Stimulated activated CD4-positive, alpha-beta T cell treated with anti-CD3 and anti-CD28 coated beads, Interleukin-15, amount 100 ng/mL, for 1 hour (primary cell): ENCODE measurements around the gene LCE7A.

Source experiments
- DNase-seq, 2 donors: peaks; one replicate each; pipeline ENCODE4 v3.0.0-alpha.2; 2020; ENCODE audit warnings: low read depth in 1 of 2, low spot score in 1 of 2

Gene LCE7A, protein sequence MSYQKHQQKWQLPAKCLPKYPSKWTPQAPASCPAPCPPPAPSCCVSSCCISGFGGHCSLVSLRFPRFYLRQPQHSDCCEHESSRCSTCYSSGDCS

DNA sequence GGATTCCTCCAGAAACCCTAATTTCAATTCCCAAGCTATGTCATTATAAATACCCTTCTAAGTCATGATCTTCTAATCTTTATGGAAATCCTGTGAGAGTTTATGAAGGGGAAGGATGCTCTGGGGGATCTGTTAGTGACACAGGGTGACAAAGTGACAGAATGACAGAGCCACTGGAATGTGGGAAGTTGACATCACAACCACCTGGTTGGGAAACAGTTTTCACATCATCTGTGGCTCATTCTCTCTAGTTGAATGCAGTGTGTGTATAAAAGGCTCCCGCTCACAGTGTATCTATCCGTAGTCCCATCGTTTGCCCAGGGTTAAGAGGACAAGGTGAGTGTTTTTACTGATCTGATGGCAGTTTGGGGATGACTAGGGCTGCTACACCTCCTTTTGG lies at the start of gene LCE7A:
LCE7A (plus strand) TSS at position 301 of the 400 bp plus-strand sequence. CDS start 702 bp downstream, outside the sequence.
- no peak for DNase-seq

DNA sequence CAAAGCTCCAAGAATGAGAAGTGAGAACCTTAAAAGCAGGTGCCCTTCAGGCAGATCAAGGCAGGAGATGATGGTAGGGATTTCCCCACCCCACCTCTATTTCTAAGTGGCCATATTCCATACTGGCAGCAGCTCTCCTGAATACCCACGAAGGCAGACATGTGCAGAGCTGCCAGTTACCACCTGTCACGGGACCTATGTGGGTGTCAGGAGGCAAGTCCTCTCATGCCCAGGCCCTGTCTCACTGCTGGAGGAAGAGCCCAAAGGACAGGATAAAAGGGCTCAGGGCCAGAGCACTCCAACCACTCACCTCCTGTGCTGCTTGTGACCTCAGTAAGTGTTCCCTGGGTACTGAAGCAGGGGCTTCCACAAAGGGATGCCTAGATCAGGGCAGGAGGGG lies 48.7 kb upstream of the LCE7A start:
- DNase-seq: no peak

DNA sequence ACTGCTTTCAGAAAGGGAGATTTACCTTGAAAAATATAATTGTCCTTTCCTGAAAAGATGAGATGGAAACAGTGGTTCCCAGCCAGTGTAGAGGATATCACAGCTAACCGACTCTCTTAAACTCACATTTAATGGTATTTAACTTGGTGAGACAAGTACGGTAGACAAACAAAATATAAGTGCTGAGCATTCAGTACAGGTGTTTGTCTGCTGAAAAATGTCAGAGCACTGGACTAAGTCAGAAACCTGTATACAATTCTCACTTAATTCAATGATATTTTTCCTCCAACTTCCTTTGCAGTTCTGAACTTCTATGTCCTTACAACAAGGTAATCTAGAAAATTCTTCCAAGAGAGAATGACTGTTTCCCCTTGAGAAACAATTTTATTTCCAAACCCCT lies 48.1 kb upstream of the LCE7A start, which contains the start of gene LCE1B:
LCE1B (plus strand) TSS at position 301 of the 400 bp plus-strand sequence. CDS start 476 bp downstream, outside the sequence.
- no peak for DNase-seq

DNA sequence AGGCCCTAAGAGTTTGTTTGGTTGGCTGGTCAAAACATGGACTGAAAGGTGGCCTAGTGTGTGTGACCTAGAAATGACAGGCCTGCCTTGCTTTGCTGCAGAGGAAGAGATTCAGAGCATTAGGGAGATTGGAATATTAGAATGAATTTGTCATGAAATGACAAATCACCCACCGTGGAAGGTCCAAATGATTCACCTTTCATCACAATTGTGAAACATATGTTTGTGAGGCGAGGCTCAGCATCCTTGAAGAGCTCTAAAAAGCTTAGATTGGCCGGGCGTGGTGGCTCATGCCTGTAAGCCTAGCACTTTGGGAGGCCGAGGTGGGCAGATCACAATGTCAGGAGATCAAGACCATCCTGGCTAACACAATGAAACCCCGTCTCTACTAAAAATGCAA lies 42.5 kb upstream of the LCE7A start:
- no peak for DNase-seq

DNA sequence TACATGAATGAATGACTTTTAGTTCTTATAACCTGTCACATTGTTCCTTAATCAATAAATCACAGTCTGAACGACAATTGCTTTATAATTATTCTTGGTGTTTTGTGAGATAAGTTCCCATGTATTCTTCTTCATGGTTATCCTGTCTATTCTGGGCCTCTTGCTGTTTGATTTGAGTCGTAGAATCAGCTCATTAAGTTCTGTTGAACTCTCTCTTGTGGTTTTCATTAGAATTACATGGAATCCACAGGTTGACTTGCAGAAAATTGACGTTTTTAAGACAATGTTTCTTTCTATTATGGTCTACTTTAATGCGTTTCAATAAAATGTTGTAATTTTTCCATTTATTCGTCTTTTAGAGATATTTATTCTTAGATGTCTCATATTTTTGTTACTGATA lies 36.5 kb upstream of the LCE7A start:
- DNase-seq: no peak

DNA sequence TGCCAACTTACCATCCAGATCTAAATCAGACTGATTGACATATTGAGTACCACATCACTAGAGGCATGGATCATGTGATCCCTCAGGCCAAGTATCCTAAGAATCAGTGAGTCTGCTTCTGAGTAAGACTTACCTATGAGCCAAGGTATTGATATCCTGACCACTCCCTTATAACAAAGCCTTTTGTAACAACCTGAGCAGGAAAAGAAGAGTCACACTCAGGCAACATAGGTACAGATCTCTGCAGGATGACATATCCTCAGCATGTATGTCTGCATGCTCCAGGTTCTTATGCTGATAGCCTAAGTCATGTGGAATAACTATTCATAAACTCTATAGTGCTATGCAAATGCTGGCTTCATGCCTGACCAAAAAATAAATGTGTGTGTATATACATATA lies 34.8 kb upstream of the LCE7A start:
- DNase-seq: no peak

DNA sequence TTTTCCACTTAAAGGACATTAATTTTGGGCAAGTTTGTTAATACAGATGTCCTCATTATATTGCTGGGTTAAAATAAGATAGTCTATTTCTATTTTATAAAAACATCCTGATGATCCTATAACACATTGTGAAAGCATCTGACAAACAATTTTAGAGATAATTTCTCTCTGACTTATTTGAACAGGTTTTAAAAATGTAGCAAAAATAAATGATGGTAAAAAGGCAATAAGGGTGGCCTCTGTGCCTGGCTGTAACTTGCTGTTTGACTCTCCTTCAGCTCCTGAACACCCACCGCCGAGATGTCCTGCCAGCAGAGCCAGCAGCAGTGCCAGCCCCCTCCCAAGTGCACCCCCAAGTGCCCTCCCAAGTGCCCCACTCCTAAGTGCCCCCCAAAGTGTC lies 32.6 kb upstream of the LCE7A start, which contains the start of gene LCE1A:
LCE1A (plus strand) TSS at position 301 of the 400 bp plus-strand sequence; CDS start at position 301, 0 bp downstream.
- no peak for DNase-seq

DNA sequence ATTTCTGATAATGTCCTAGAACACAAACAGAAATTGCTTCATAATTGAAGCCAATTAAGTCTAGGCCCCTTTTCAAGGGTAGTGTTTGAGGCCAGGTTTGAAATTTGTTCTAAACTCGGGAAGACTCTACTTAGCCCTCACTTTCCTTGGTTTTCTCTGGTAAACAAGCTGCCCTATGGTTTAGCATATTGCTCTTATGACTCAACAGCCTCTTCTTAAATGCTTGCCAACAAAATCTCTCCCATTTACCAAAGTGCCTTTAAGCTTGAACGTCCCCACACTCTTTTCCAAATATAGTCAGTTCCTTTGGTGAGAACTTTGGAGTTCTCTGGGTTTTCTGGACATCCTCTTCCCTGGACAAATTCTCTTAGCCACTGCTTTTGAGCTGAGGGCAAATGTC lies 22.9 kb upstream of the LCE7A start:
- DNase-seq: no peak

DNA sequence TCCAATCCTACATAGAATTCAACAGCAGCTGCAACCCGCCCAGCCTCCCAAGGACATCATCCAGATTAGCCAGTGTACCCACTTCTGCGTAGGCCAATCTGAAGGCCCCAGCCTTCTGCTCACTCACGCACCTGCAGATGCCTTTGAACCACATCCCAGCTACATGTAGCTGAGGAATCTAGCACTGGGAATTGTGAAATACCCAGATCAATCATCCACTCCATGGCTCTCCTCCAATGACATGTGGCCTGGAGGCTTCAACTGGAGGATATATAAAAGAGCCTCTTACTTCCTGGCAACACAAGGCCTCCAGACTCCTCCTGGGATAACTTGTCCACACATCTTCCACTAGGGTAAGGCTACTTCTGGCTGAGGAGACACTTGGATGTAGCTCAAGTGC lies 17.2 kb upstream of the LCE7A start, which contains the start of gene LCE6A:
LCE6A (plus strand) TSS at position 301 of the 400 bp plus-strand sequence. CDS start 665 bp downstream, outside the sequence.
- no peak for DNase-seq

DNA sequence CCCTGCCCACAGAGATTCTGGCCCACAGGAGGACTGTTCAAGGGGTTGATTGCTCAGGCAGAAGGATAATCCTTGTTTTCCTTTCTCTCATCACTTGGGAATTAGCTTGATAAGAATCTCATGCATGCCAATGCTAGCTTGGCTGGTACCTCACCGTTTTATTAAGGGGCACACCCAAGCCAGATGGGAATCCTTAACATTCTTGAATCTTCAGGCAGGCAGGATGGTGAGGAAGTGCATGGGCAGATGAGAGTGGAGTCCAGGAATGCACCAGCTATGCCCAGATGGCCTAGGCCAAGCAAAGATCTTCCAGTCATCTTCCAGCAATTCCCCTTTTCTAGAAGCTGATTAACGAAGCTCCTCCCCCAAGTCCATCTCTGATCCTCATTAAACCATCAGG lies 4.1 kb upstream of the LCE7A start:
- DNase-seq: no peak

DNA sequence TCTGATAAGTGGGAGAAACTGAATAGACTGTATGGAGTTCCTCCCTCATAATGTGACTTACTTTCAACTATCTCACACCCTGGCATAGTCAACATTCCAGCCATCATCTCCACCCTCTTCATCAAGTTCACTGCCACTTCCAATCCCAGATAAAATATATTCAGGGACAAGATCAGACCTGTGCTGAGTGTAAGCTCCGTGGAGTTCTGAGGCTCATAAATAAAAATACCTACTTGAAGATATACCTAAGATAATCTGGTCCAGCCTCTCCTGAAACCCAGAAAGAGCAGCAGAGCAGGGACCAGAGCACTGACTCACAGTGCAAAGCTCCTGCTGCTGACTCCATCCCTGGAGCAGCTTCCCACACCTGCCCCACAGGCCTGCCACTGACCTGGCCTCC lies 1.7 kb upstream of the LCE7A start:
- DNase-seq: no peak

DNA sequence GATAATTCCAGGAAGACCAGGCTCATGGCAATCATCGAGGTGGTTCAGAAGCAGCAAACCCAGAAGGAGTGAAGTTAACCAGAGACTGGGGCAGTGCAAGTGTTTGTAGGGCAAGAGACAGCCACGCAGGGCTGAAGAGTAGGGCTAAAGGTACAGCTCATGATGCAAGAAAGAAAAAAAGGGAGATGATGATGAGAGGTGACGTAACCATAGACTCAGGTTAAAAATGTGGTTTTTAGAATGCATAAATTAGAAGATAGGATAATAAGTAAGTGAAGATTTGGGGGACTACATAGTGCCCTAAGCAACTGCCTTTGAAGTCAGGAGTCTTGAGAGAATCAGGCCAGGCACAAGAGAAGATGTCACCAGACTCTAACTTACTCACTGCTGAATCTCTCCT lies 333 bp downstream of the LCE7A start:
- no peak for DNase-seq

DNA sequence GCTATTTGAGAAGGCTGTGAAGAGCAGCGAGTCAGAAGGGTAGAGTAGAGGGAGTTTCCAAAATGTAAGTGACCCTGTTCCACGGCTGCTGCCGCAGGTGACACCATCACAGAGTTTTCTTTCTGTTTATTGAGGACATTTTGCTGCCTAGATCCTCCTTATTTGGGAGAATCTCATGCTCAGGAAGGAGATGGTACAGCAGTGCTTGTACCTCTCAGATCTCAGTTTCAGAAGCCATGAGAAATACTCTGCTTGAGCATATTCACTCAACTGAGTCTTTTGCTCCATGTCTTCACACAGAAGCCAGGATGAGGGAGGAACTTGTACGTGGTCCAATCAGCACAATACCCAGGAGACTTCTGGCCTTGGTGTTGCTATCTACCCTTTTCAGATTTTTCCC lies 1.6 kb downstream of the LCE7A start:
- DNase-seq: no peak

DNA sequence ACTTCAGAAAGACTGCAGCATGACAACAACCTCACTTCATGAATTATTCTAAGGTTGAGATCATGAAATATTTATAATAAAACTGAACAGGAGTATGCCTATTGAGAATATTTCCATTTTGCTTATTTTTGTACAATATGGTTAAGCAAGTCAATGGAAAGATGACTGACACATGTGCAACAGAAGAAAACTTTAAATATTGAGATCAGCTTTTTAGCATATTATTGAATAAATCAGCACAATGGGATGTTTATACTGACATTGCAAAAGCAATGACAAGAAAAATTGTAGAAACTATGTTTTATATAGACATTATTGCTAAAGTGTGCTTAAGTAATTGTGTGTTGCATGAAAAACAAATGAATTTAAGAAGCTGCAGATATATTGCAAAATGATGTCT lies 4.6 kb downstream of the LCE7A start:
- no peak for DNase-seq

DNA sequence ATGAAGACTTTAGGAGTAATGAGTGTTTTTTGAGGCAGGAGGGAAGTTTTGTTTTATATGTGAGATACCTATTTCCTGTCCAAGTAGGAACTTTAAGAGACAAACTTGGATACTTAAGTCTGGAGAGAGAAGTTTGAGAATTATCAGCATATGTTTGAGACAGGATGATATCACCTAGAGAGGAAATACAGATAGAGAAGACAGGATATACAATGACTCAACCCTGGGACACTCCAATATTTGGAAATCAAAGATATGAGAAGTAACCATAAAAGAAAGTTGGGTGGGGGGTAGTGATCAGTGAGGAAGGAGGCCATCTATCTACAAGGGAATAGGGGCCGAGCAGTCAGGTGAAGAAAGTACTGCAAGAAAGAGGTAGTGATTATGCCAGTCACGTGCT lies 6.5 kb downstream of the LCE7A start:
- no peak for DNase-seq

DNA sequence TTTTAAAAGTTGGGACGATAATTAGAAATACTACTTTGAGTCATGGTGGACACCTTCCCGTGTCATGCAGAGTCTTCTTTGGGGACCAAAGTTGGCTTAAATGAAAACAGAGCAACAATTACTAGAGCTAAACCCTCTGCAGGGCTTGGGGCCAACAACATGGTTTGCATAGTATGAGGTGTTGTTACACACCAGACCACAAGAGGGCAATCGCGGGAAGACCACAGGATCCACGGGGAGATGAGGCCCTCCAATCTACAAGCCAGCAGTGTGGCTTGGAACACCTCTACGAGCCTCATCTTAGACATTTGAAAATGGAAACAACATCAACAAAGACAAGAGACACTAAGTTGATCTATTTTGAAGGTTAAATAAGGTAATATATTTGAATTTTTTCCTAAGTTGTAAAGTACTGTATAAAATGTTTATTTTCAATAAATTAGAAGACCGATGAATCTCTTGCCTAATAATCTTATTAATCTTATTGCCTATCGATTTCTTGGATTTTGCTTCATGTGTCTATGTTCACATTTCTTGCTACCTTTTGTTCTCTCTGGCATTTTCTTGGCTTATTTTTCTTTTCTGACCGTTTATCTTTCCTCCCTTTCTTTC lies 10.1 kb downstream of the LCE7A start:
- DNase-seq: peak; percentile 7 to 14

DNA sequence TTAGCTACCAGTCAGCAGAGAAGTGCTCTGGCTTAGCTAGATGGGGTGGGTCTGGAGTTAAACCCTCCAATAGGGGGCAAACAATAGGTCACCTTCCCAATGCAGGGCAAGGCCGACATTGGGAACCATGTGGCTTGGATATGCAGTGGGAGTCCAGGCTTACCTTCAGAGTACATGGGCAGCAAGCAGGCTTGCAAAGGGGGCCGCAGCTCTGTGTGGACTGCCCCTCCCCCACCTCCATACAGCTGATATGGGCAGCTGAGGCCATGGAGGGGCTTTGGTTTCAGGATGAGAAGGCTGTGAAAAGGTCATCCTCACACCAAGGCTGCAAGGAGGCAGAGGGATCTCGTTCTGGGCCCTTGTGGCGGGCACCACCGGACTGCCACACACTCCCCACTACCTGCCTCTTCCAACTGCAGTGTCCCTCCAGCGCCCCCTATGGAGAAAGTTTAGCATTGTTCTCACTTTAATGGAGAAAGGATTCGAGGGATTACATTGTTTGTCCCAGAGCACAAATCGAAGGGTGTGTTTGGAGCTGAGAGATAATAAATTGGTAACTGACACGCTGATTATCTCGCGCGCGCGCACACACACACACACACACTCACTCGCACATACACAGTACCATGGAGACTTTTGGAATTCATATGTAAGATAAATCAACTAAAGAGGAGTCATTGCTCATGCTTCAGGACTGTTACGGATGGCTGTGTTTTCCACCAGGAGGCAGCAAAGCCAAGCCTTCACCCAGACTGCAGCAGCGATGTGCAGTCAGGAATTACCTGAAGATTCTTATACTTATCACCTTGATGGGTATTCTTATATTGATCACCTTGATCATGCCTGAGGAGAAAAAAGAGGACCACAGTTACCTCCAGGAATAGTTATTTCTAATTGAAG lies 11.3 kb downstream of the LCE7A start:
- no peak for DNase-seq

DNA sequence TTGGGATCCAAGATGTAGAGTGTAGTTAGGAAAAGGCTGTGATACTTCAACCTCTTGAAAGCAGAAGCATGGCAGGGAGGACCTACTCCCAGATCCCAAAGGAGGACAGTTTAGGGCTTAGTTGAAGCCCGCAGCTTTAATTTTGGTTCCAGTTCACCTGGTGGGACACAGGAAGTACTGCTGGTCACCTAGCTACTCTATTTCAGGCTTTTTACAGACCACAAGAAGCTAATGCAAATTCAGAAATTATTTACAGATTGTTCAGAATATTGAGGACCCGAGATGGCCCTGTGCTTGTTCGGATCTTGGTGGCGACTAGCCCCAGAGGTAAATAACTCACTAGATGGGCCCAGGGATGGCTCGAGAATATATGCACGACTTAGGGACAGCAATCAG lies 11.9 kb downstream of the LCE7A start:
- no peak for DNase-seq

DNA sequence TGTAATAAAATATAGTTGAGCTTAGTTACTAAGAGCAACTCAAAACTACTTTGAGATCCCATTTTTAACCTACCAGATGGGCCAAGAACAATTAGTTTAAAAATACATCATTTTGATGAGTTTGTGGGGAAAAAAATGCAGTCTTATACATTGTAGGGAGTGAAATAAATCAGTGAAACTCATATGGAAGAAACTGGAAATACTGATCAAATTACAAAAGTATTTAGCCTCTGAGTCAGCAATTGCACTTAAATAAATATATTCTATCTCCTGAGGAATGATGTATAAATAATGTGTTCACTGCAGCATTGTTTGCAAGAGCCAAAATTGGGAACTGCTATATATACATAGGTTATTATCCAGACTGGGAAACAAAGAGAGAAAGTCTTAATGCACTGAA lies 13.7 kb downstream of the LCE7A start:
- no peak for DNase-seq

DNA sequence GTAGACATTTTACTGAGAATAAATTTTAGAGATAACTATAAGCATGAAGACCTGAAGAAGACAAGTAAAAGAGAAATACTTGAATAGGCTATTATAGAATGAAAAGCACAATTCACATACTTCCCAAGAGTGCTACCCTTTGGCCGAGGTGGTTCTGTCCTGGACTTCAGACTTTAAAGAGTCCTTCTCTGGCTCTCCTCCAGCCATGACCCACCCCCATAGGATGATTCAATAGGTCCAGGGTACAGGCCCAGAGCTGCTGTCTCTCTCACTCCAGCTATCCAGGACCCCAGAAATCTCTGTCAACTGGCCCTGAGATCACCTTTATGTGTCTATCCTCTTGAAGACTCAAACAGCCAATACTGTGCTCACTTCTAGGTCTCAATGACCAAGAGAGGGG lies 17.0 kb downstream of the LCE7A start:
- no peak for DNase-seq

DNA sequence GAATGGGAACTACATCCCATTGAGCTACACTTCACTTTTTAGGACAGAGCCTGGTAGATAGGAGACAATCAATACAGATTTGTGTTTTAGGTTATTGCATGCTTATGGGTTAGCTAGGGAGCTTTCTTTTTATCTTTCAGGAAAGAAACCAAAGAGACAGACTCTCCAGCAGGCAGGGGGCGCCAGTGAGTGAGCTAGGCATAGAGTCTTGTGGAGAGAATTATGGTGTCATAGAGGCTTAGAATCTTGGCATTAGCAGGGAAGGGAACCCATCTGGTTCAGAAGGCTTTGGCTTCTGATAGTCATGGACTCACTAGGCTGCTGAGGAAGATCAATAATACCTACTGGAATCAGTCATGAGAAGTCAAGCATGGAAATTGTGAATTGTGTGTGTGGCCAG lies 18.2 kb downstream of the LCE7A start, which contains the start of gene SMCP:
SMCP (plus strand) TSS at position 281 of the 400 bp plus-strand sequence. CDS start 6,101 bp downstream, outside the sequence.
- no peak for DNase-seq
